ENCODE results near the gene ZNF69.
"Not testable (repeated sequence)": the region's sequence is repeated elsewhere in the genome, so short reads cannot be mapped to it uniquely, and the experiment has no call there.

The ZNF69 gene

GRCh38 chr19:11887611-11888531 lies at the start of gene ZNF69:
Gene ZNF69, plus strand, starts transcription at chr19:11887782. Its CDS starts 142 bp downstream, at chr19:11887924.
- Histone ChIP-seq H3K9me3 (peaks cover 35% of the 10 kb centered on the region), H3K27ac (peak within 1 kb of the TSS; percentile 89), H3K4me2 (peak within 1 kb of the TSS; percentile 85), H3K36me3 (peaks cover 35% of the 10 kb centered on the region), H3K4me1 (peaks cover 38% of the 10 kb centered on the region), H4K20me1 (no peaks in the 10 kb centered on the region), H3K4me3 (peak within 1 kb of the TSS; percentile 91), H3K9ac (peak within 1 kb of the TSS; percentile 89), H3K27me3 (no peaks in the 10 kb centered on the region)
- no peak for TF ChIP-seq Cebpa-rat (IDR thresholded peaks at IDR 0.05)

GRCh38 chr19:11843722-11844121 lies 43.9 kb upstream of the ZNF69 start:
- Histone ChIP-seq H3K9me3 (peaks cover 7% of the 10 kb centered on the region; the same call in 1 of the 2 replicates), H4K20me1 (no peaks in the 10 kb centered on the region; the same call in 1 of the 2 replicates)

GRCh38 chr19:11847615-11848014 lies 40.0 kb upstream of the ZNF69 start:
- Histone ChIP-seq H3K4me2 (peak overlapping the region; percentile 91; the same call in 1 of the 2 replicates), H3K4me1 (peaks cover 26% of the 10 kb centered on the region)
- H3K4me3 ChIP-seq: not testable (repeated sequence)

More at GRCh38 chr19:11843722-11844121, 43.9 kb upstream of the ZNF69 start:
- Histone ChIP-seq H3K27ac (no peak overlapping the region), H3K27me3 (no peaks in the 10 kb centered on the region), H3K9ac (no peak overlapping the region), H3K4me2 (no peak overlapping the region), H3K4me3 (no peak overlapping the region), H3K36me3 (no peaks in the 10 kb centered on the region), H3K4me1 (peaks cover 10% of the 10 kb centered on the region)
- TF ChIP-seq Cebpa-rat (IDR thresholded peaks at IDR 0.05): no peak

GRCh38 chr19:11848200-11848593 lies 39.4 kb upstream of the ZNF69 start:
- H4K20me1 ChIP-seq: peaks cover 23% of the 10 kb centered on the region
- no peak overlapping the region for H3K9ac ChIP-seq
- H3K4me2 ChIP-seq: peak overlapping the region; percentile 91
- peaks cover 30% of the 10 kb centered on the region for H3K36me3 ChIP-seq
- H3K27me3 ChIP-seq: no peaks in the 10 kb centered on the region
- peaks cover 26% of the 10 kb centered on the region for H3K4me1 ChIP-seq
- H3K27ac ChIP-seq: no peak overlapping the region
- H3K9me3 ChIP-seq: peaks cover 28% of the 10 kb centered on the region
- no peak for TF ChIP-seq Cebpa-rat (IDR thresholded peaks at IDR 0.05)
- H3K4me3 ChIP-seq: peak overlapping the region; percentile 81

More at GRCh38 chr19:11847615-11848014, 40.0 kb upstream of the ZNF69 start:
- peaks cover 22% of the 10 kb centered on the region for H3K9me3 ChIP-seq
- not testable (repeated sequence) for H3K27ac ChIP-seq, H3K9ac ChIP-seq, H3K27me3 ChIP-seq
- peaks cover 23% of the 10 kb centered on the region for H4K20me1 ChIP-seq
- H3K36me3 ChIP-seq: peaks cover 24% of the 10 kb centered on the region

GRCh38 chr19:11848594-11849469 lies 38.8 kb upstream of the ZNF69 start, which contains the start of gene ZNF439:
Gene ZNF439, plus strand, starts transcription at chr19:11848726. Its CDS starts 142 bp downstream, at chr19:11848868.
- Histone ChIP-seq H3K9me3 (peaks cover 35% of the 10 kb centered on the region), H3K4me1 (peaks cover 26% of the 10 kb centered on the region), H3K9ac (peak within 1 kb of the TSS; percentile 87), H3K4me3 (peak within 1 kb of the TSS; percentile 81), H3K4me2 (peak within 1 kb of the TSS; percentile 91), H3K36me3 (peaks cover 37% of the 10 kb centered on the region), H3K27me3 (no peaks in the 10 kb centered on the region), H3K27ac (peak within 1 kb of the TSS; percentile 93), H4K20me1 (peaks cover 23% of the 10 kb centered on the region)
- no peak for TF ChIP-seq Cebpa-rat (IDR thresholded peaks at IDR 0.05)

- H4K20me1 ChIP-seq: peaks cover 23% of the 10 kb centered on the region
- H3K4me2 ChIP-seq: peak overlapping the region; percentile 91
- H3K36me3 ChIP-seq: peaks cover 51% of the 10 kb centered on the region
- H3K4me3 ChIP-seq: peak overlapping the region; percentile 81
- H3K27ac ChIP-seq: peak overlapping the region; percentile 93
- H3K4me1 ChIP-seq: peaks cover 26% of the 10 kb centered on the region
- H3K27me3 ChIP-seq: not testable (repeated sequence)
- H3K9me3 ChIP-seq: peaks cover 49% of the 10 kb centered on the region
- H3K9ac ChIP-seq: peak overlapping the region; percentile 87
These were observed 37.3 kb upstream of the ZNF69 start for GRCh38 chr19:11850289-11850688.

- Histone ChIP-seq H3K9ac (no peak overlapping the region), H3K27me3 (no peaks in the 10 kb centered on the region), H3K36me3 (peaks cover 82% of the 10 kb centered on the region), H3K9me3 (peaks cover 80% of the 10 kb centered on the region), H3K4me3 (peak overlapping the region; percentile 81; the same call in 1 of the 2 replicates), H4K20me1 (peaks cover 47% of the 10 kb centered on the region), H3K4me2 (no peak overlapping the region), H3K4me1 (peaks cover 16% of the 10 kb centered on the region), H3K27ac (no peak overlapping the region)
- no peak for TF ChIP-seq Cebpa-rat (IDR thresholded peaks at IDR 0.05)
These were observed 34.2 kb upstream of the ZNF69 start for GRCh38 chr19:11853358-11853757.

GRCh38 chr19:11856596-11857250 lies 30.9 kb upstream of the ZNF69 start:
- Histone ChIP-seq H3K36me3 (peaks cover 100% of the 10 kb centered on the region), H3K4me3 (0 out of 2 replicates have a peak overlapping the region, but pooled peaks have one; percentile 38), H3K4me1 (no peaks in the 10 kb centered on the region), H4K20me1 (peaks cover 45% of the 10 kb centered on the region; the same call in 1 of the 2 replicates), H3K27me3 (no peaks in the 10 kb centered on the region), H3K4me2 (no peak overlapping the region), H3K27ac (no peak overlapping the region), H3K9ac (no peak overlapping the region), H3K9me3 (peaks cover 100% of the 10 kb centered on the region)
- no peak for TF ChIP-seq Cebpa-rat (IDR thresholded peaks at IDR 0.05)

GRCh38 chr19:11860721-11861120 lies 26.9 kb upstream of the ZNF69 start:
- Histone ChIP-seq H3K27ac (no peak overlapping the region), H3K27me3 (no peaks in the 10 kb centered on the region), H3K4me1 (no peaks in the 10 kb centered on the region), H3K9ac (no peak overlapping the region), H3K4me2 (no peak overlapping the region), H3K36me3 (peaks cover 100% of the 10 kb centered on the region), H4K20me1 (peaks cover 45% of the 10 kb centered on the region; the same call in 1 of the 2 replicates), H3K9me3 (peaks cover 100% of the 10 kb centered on the region), H3K4me3 (0 out of 2 replicates have a peak overlapping the region, but pooled peaks have one; percentile 18)
- no peak for TF ChIP-seq Cebpa-rat (IDR thresholded peaks at IDR 0.05)
